Esophagus muscularis mucosa (tissue), 4 donors: ENCODE results near the gene PIGM. TPM values are rescaled to one million over a fixed set of nuclear protein-coding genes. Genes with fewer than 3 reads are reported as not detected.

Experiments used
- DNase-seq: peaks from one replicate; pipeline ENCODE4 v3.0.0-alpha.2; 2017; ENCODE audit errors: extremely low spot score
- H3K27ac ChIP-seq, 4 donors: fragments of 200-600 bp; sonication (generic); replicated peaks in 1 of 4; 1 replicate in 3 of 4; 2 replicates in 1 of 4; pipeline ENCODE4 v1.5.1; 2016 to 2019; ENCODE audit warnings: mild to moderate bottlenecking in 1 of 4
- H3K27me3 ChIP-seq, 4 donors: fragments of 200-600 bp; sonication (generic); one replicate each; pipeline versions ENCODE4 v1.5.1 to v1.6.0; 2016 to 2019
- H3K36me3 ChIP-seq, 4 donors: fragments of 200-600 bp; sonication (generic); one replicate each; pipeline ENCODE4 v1.5.1; 2016 to 2019
- H3K4me1 ChIP-seq, 4 donors: fragments of 200-600 bp; sonication (generic); one replicate each; pipeline ENCODE4 v1.5.1; 2016 to 2019
- H3K4me3 ChIP-seq, 4 donors: fragments of 200-600 bp; sonication (generic); 1 replicate in 2 of 4; 2 replicates in 2 of 4; pipeline ENCODE4 v1.5.1; 2016 to 2019; ENCODE audit warnings: mild to moderate bottlenecking in 4 of 4, moderate library complexity in 1 of 4
- H3K9me3 ChIP-seq, 4 donors: fragments of 200-600 bp; sonication (generic); 1 replicate in 3 of 4; 2 replicates in 1 of 4; pipeline ENCODE4 v1.5.1; 2016 to 2019
- CTCF ChIP-seq, 3 experiments: fragments of 200-600 bp in 2 of 3; fragments of 450-650 bp in 1 of 3; sonication (generic) in 2 of 3; IDR thresholded peaks; one replicate each; pipeline ENCODE4 v1.5.1; 2017 to 2019; ENCODE audit warnings: antibody characterized with exemption in 3 of 3, mild to moderate bottlenecking in 2 of 3, moderate library complexity in 1 of 3
- EP300 ChIP-seq: sonication (generic); formaldehyde crosslinking; IDR thresholded peaks from one replicate; pipeline ENCODE4 v1.6.1; 2017; ENCODE audit warnings: antibody characterized with exemption
- POLR2A ChIP-seq: fragments of 450-650 bp; IDR thresholded peaks from one replicate; pipeline ENCODE4 v1.6.1; 2017; ENCODE audit warnings: antibody characterized with exemption, moderate library complexity, mild to moderate bottlenecking, low read depth
- POLR2AphosphoS5 ChIP-seq, 2 donors: sonication (generic); formaldehyde crosslinking; IDR thresholded peaks; one replicate each; pipeline ENCODE4 v1.6.1; 2017; ENCODE audit warnings: antibody characterized with exemption in 2 of 2
- WGBS: methylation state at CpG from one replicate; pipeline ENCODE4 v1.1.5; 2018; 5-methylcytosine and 5-hydroxymethylcytosine counted together
- intact Hi-C: fragments of 100-400 bp; cut with DNase I; formaldehyde crosslinking; loops from one replicate; pipeline ENCODE4 v1.15.1; 2023
- total RNA-seq, 4 donors: library from RNA; depleted of rRNA; stranded (reverse); fragments of >200 nt; gene quantifications; one replicate each; pipeline versions ENCODE4 v1.1.0 to v1.2.1, GENCODE V29; 2016

PIGM gene
- total RNA-seq, 4 donors from 2014 or later: 2.8 to 4.9 (median 4.6) TPM

DNA sequence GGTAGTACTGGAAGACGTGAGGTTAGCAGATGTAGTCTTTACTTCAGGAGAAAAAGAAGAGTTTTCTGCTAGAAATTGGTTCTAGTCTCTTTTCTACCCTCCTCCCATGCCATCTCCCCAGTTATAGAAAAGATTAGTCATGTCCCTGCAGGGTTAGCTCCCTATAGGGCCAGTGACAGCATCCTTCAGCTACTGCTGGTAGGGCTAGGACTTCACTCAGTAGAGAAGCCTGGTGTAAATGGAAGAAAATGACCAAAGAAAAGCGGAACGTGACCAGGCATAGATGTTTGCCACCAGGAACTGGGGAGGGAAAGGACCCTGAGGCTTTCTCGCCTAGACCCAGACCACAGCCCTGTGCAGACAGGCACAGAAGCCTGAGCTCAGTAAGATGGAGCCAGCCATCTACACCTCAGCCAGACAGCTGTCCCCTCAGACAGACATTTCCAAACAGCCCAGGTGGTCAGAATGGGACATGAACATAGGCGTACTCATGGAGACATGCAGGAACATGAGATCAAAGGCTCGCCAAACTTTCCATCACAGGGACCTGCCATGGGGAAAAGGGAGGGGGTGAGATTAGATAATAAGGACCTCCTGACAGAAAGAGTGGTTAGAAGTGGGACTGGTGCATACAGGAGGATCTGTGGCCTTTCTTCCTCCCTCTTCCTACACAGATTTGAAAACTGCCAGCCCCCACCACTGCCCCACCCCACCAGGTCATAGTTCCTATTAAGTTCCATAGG is 54.3 kb downstream of the PIGM start:
- Histone ChIP-seq H3K27me3 (peaks cover 0 to 12% (median 0%) of the 10 kb centered on the region in 4 donors), H3K4me1 (peaks cover 0 to 10% (median 4%) of the 10 kb centered on the region in 4 donors), H3K9me3 (no peaks in the 10 kb centered on the region), H3K27ac (no peak overlapping the region), H3K4me3 (no peak overlapping the region), H3K36me3 (no peaks in the 10 kb centered on the region)
- WGBS: 88% methylated on average over 6 of the region's 6 CpGs
- intact Hi-C loops: no loop called here
- peak; percentile 87 for DNase-seq
- TF ChIP-seq CTCF (IDR thresholded peaks at IDR 0.05): no peak
- no peak for TF ChIP-seq EP300
- TF ChIP-seq POLR2A: no peak
- TF ChIP-seq POLR2AphosphoS5 (IDR thresholded peaks at IDR 0.05): no peak

Other genes starting within 250 kb of the PIGM start
- under 1 TPM in 1 of 4 donors, not detected in 3; 0.45 TPM for gene FCRL6, start 229.6 kb downstream of the PIGM start, total RNA-seq
- 1 to 10 TPM; 1.9 to 8.4 (median 3.5) TPM for gene SLAMF8, start 205.1 kb downstream of the PIGM start, total RNA-seq
- gene VSIG8, start 169.3 kb downstream of the PIGM start, total RNA-seq: not detected
- gene CFAP45, start 131.8 kb downstream of the PIGM start, total RNA-seq: under 1 TPM in 2 of 4 donors, not detected in 2; 0.17 to 0.32 TPM
- gene TAGLN2, start 106.5 kb downstream of the PIGM start, total RNA-seq: 100 to 1,000 TPM; 125 to 276 (median 228) TPM
- under 1 TPM in 2 of 4 donors, not detected in 2; 0.17 to 0.23 TPM for gene IGSF9, start 86.4 kb downstream of the PIGM start, total RNA-seq
- not detected for gene SLAMF9, start 77.8 kb downstream of the PIGM start, total RNA-seq
- under 1 TPM in 1 of 4 donors, not detected in 3; 0.06 TPM for gene KCNJ10, start 38.2 kb upstream of the PIGM start, total RNA-seq
- not detected for gene KCNJ9, start 49.5 kb upstream of the PIGM start, total RNA-seq
- 10 to 100 TPM; 12.0 to 27.0 (median 21.9) TPM for gene IGSF8, start 66.6 kb upstream of the PIGM start, total RNA-seq
- 100 to 1,000 TPM; 101 to 214 (median 130) TPM for gene ATP1A2, start 83.8 kb upstream of the PIGM start, total RNA-seq
- 1 to 10 TPM in 1 of 4 donors, under 1 TPM in 2, not detected in 1; 0.17 to 2.1 (median 0.98) TPM for gene ATP1A4, start 119.6 kb upstream of the PIGM start, total RNA-seq
- 1 to 10 TPM; 2.9 to 4.9 (median 4.6) TPM for gene CASQ1, start 158.6 kb upstream of the PIGM start, total RNA-seq
- 100 to 1,000 TPM; 161 to 286 (median 239) TPM for gene PEA15, start 173.4 kb upstream of the PIGM start, total RNA-seq
- 100 to 1,000 TPM; 111 to 191 (median 172) TPM for gene DCAF8, start 230.6 kb upstream of the PIGM start, total RNA-seq